SH-SY5Y (cell line): ENCODE data around the gene ZBTB46.

Source experiments
- GATA2 ChIP-seq: IDR thresholded peaks from 2 replicates; pipeline ENCODE4 v1.6.1; 2011; ENCODE audit warnings: mild to moderate bottlenecking, low read depth, low read length
- GATA3 ChIP-seq: IDR thresholded peaks from 2 replicates; pipeline ENCODE4 v1.6.1; 2011; ENCODE audit warnings: low read depth, mild to moderate bottlenecking, low read length, moderate library complexity

ZBTB46 gene

GRCh38 chr20:63819224-63819921 is 11.7 kb downstream of the ZBTB46 start:
- TF ChIP-seq GATA3 (no peak), GATA2 (no peak)

- TF ChIP-seq GATA2, result no peak
- TF ChIP-seq GATA3, result no peak
Measured at GRCh38 chr20:63815615-63816253, 15.3 kb downstream of the ZBTB46 start.

DNA sequence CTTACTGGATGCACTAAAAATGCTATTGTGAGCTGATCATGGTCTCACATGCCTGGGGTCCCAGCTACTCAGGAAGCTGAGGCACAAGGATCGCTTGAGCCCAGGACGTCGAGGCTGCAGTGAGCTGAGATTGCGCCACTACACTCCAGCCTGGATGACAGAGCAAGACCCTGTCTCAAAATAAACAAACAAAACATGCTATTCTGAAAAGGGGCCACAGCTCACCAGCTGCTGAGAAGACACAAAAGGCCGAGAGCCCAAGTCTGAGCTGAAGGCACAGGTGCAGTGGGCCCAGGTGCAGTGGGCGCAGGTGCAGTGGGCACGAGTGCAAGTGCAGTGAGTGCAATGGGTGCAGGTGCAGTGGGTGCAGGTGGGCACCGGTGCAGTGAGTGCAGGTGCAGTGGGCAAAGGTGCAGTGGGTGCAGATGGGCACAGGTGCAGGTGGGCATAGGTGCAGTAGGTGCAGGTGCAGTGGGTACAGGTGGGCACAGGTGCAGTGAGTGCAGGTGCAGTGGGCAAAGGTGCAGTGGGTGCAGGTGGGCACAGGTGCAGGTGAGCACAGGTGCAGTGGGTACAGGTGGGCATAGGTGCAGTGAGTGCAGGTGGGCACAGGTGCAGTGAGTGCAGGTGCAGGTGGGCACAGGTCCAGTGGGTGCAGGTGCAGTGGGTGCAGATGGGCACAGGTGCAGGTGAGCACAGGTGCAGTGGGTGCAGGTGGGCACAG is 16.0 kb downstream of the ZBTB46 start:
- no peak for TF ChIP-seq GATA3
- TF ChIP-seq GATA2, result no peak

DNA sequence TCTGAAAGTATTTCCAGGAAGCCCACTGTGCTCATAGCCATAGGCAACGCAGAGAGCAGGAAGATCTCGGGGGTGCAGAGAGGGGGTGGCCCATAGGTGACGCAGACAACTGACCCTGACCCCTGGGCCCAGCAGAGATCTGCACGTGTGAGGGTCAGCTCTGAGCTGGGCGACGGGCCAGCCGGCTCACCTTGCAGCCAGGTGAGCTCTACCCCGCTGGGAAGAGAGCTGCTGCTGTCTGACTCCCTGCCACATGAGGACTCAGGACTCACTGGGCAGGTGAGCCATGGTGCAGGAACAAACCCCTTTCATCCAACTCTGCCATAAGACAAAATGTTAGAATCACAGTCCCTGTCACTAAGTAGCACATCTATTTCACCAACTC is 19.6 kb downstream of the ZBTB46 start:
- TF ChIP-seq GATA3 (no peak), GATA2 (no peak)

DNA sequence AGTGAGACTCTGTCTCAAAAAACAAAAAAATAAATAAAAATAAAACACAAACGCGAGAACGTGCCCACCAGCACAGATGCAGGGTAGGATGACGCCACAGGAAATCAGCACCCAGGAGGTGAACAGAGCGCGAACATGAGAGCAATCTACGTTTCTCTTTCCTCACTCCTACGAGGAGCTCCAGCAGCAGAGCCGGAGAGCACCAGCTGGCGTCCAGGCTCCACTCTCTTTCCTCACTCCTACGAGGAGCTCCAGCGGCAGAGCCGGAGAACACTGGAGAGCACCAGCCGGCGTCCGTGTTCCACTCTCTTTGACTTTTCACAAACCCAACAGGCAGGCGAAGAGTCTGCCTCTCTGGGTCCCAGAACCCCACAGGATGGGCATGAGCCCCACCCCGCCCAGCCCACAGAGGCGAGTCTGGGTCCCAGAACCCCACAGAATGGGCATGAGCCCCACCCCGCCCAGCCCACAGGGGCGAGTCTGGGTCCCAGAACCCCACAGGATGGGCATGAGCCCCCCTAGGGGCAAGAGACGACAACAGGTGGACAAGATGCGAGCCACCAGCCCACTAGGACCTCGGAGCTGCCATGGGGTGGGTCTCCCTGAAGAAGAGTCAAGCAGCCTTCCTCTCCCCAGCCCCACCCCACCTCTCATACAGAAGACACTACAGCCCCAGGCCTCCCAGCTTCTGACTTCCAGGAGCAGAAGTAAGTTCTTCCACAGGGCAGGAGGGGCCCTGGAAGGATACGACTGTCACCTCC is 20.2 kb downstream of the ZBTB46 start:
- TF ChIP-seq GATA2, result no peak
- TF ChIP-seq GATA3, result no peak

GRCh38 chr20:63809856-63810255 is 21.2 kb downstream of the ZBTB46 start:
- TF ChIP-seq GATA3, result no peak
- no peak for TF ChIP-seq GATA2

DNA sequence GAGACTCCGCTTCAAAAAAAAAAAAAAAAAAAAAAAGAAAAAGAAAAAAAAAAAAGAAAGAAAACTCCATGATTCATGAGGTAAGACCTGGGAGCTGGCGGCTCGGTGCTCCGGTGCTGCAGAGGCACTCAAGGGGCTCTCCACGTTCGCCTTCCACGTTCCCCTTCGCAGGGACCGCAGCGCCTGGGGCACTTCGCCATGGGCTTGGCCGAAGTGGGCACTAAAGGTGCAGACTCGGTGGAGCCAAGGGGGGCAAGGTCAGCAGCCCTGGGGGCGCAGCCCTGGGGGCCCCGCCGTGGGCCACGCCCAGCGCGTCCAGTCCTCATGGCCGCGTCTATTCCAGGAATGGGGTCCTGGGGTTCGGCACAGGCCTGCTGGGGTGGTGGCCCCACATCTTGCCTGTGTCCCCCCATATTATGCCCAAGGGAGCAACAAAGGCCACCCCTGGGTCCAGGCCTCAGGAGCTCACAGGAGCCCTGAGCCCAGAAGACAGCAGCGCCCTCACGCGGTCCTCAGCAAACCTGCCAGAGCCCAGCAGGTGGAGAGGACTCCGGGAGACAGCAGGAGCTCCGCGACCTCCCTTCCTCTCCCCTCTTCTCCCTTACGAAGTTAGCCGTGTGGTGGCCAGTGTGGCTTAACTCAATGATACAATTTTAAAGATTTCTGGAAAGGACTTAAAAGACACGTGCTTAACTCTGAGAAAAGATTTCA is 21.9 kb downstream of the ZBTB46 start:
- TF ChIP-seq GATA3 (no peak), GATA2 (no peak)

GRCh38 chr20:63808145-63808724 is 22.8 kb downstream of the ZBTB46 start:
- TF ChIP-seq GATA2 (no peak), GATA3 (no peak)

DNA sequence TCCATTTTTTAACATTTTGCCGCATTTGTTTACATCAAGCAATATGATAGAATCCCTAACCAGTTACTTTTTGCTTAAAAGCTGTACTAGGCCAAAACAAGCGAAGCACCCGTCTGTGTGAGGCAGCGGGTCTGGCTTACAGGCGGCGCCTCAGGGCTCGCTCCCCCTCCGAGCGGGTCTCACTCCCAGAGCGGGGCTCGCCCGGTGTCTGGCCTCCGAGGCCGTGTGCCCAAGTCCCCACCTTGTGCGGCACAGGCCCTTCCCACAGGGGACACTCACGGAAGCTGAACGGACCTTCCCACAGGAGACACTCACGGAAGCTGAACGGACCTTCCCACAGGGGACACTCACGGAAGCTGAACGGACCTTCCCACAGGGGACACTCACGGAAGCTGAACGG is 23.4 kb downstream of the ZBTB46 start:
- no peak for TF ChIP-seq GATA3
- no peak for TF ChIP-seq GATA2

GRCh38 chr20:63804308-63804636 is 26.8 kb downstream of the ZBTB46 start:
- TF ChIP-seq GATA3, result no peak
- no peak for TF ChIP-seq GATA2

DNA sequence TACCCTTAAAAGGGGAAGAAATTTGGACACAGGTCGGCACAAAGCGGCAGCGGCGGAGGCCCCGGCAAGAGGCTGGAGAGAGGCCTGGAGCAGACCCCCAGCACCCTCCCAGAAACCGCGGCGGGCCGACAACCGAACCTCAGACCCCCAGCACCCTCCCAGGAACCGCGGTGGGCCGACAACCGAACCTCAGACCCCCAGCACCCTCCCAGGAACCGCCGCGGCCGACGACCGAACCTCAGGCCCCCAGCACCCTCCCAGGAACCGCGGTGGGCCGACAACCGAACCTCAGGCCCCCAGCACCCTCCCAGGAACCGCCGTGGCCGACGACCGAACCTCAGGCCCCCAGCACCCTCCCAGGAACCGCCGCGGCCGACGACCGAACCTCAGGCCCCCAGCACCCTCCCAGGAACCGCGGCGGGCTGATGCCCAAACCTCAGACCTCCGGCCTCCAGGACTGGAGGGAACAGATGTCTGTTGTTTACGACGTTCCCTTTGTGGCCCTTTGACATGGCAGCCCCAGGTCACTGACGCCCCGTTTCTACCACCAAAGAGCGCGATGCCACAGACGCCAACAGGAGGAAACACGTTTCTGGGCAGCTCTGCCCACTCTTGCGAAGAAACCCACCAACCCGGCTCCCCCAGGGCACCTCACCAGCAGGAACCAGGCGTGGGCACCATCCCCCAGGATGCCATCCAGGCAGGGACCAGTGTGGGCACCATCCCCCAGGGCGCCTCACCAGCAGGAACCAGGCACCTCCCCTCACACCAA is 28.4 kb downstream of the ZBTB46 start:
- no peak for TF ChIP-seq GATA3

DNA sequence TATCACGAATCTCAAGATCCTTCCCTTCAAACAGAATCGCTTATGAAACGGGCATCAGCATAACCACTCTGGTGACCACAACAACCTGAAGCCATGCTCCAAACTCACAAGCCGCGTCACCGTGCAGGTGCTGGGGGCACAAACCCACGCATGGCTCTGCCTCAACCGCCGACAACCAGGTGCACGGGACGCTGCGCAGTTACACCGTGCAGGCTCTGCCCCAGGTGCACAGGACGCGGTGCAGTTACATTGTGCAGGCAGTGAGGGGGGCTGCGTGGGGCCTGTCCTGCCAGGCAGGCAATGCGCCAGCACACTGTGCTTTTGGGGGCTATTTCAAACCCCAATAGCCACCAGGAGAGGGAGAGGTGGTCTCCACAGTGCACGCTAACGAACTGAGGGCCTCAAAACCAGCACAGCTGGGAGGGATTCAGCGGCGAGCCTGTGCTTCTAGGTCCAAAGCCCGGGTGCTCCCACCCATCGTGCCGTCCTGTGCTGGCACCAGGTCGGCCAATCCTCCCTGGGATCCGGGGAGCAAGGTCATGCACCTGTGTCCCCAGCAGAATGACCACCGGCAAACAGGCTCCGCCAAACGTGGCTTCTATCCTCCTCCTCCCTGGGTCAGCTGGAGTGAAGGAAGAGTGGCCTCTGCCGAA is 35.8 kb downstream of the ZBTB46 start:
- TF ChIP-seq GATA2 (no peak), GATA3 (no peak)

GRCh38 chr20:63794614-63795013 is 36.5 kb downstream of the ZBTB46 start:
- no peak for TF ChIP-seq GATA3
- no peak for TF ChIP-seq GATA2

DNA sequence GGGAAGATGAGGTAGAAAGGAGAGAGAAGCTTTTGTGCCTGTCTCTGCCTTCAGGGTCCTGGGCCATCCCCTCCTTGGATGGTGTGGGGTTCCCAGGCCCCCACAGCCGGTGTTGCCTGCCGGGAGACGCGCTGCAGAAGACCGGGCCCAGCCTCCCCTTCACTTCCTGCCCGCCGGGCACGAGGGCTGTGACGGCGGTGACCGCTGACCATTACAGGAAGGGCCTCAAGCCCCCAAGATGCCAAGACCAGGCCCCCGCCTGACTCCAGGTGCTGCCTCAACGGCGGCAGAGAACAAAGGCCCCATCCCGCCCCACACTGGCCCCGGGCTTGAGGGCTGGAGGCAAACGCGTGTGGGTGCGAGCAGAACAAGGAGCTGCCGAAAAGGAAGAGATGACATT is 38.2 kb downstream of the ZBTB46 start:
- TF ChIP-seq GATA2 (no peak), GATA3 (no peak)
